Epidermal melanocyte (primary cell): ENCODE data around the gene MCOLN1.

Source experiments
- DNase-seq: peaks from one replicate; pipeline ENCODE4 v3.0.0; 2011; ENCODE audit warnings: low spot score; ENCODE audit not compliant: insufficient read length

MCOLN1 gene

GRCh38 chr19:7541828-7542443 lies 19.5 kb downstream of the MCOLN1 start:
- no peak for DNase-seq

- no peak for DNase-seq
These were observed 20.3 kb downstream of the MCOLN1 start for GRCh38 chr19:7542556-7543348.

DNA sequence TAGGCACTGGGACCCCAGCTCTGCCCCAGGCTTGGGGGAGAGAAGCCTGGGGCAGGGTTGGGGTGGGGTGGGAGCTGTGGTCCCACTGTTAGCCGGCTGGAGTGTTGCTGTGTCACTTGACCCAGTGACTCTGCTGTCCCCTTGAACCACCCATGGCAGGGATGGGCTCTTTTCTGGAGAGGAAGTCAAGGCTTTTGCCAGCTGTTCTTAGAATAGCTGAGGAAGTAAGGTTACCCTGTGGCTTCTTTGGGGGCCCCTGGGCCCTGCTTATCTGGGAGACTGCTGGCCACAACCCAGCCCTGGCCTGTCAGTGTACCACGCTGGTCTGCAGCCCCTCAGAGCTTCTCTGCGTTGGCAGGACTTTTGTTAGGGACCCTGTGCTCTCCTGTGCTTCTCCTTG lies 22.2 kb downstream of the MCOLN1 start:
- no peak for DNase-seq

- DNase-seq: no peak
These were observed 22.9 kb downstream of the MCOLN1 start for GRCh38 chr19:7545300-7545699.

- DNase-seq: no peak
These were observed 23.5 kb downstream of the MCOLN1 start for GRCh38 chr19:7545904-7546303.

DNA sequence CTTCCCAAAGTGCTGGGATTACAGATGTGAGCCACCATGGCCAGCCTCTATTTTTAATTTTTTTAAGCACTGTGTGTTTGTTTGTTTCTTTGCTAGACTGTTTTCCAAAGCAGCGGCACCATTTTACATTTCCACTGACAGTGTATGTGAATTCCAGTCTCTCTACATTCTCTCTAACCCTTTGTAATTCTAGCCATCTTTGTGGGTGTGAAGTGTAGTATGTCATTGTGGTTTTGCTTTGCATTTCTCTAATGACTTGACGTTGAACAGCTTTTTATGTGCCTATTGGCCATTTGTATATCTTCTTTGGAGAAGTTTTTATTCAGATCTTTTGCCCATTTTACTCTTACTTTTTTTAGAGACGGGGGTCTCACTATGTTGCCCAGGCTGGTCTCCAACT lies 24.7 kb downstream of the MCOLN1 start:
- DNase-seq: no peak

- DNase-seq: no peak
These were observed 27.2 kb downstream of the MCOLN1 start for GRCh38 chr19:7549429-7550148.

GRCh38 chr19:7550169-7550770 lies 27.8 kb downstream of the MCOLN1 start:
- DNase-seq: no peak

DNA sequence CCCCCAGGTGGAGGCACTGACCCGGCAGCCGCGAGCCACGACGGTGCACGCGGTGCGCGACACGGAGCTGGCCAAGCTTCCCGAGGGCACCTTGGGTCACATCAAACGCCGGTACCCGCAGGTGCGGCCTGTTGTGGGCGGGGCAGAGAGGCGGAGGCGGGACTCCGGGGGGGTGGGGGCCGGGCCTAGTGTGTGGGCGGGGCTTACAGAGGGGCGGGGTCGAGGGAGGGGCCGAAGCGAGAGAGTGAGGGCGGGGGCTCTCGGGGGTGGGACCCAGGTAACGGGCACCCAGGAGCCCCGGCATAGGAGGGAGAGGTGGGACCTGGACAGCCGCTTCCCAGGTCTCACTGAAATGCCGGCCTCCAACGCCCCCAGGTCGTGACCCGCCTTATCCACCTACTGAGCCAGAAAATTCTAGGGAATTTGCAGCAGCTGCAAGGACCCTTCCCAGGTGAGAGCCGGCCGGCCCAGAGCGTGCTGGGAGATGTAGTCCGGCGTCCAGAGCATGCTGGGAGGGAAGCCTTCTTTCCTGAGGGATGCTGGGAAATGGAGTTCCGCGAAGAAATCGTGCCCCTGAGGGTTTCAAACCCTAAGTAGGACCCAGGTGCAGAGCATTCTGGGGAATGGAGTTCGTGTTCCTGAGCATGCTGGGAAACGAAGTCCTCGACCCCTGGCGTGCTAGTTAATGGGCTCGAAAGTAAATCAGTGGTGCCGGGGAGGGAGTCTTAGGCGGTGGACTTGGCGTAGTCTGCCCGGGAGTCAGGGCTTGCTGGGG lies 28.8 kb downstream of the MCOLN1 start:
- peak; percentile 90 for DNase-seq

- peak; percentile 10 for DNase-seq
These were observed 30.4 kb downstream of the MCOLN1 start for GRCh38 chr19:7552781-7553180.

GRCh38 chr19:7554565-7554964 lies 32.1 kb downstream of the MCOLN1 start:
- DNase-seq: no peak

- DNase-seq: no peak
These were observed 32.8 kb downstream of the MCOLN1 start for GRCh38 chr19:7554990-7555864.

- DNase-seq: peak; percentile 12
These were observed 34.4 kb downstream of the MCOLN1 start for GRCh38 chr19:7556696-7557315.

DNA sequence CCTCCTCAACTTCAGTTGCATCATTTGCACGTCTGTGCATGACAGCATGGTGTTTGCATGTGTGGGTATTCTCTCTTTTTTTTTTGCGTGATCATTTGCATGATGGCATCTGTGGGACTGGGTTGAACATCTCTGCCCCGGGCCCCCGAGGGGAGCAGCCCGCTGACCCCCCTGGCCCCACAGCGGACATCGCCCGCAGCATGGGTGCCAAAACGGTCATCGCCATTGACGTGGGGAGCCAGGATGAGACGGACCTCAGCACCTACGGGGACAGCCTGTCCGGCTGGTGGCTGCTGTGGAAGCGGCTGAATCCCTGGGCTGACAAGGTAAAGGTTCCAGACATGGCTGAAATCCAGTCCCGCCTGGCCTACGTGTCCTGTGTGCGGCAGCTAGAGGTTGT lies 36.2 kb downstream of the MCOLN1 start:
- DNase-seq: no peak

GRCh38 chr19:7559102-7559501 lies 36.7 kb downstream of the MCOLN1 start:
- no peak for DNase-seq

DNA sequence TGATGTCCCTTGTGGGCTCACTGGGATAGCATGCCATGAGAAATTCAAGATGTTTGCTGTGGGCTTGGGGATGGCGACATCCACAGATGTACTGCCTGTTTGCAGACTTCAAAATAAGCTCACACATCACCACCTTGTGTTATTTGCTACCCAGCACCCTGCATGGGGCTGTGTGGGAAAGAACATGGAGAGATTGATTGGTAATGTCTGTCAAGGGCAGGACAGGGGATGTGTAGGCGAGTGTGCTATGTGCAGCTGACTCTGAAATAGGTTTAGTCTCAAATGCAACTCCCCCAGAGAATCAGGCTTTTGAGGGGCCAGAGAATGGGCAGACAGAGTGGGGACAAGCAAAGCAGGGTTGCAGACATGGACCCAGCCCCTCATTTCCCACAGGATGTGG lies 37.8 kb downstream of the MCOLN1 start:
- DNase-seq: no peak

GRCh38 chr19:7561325-7561724 lies 38.9 kb downstream of the MCOLN1 start:
- no peak for DNase-seq

DNA sequence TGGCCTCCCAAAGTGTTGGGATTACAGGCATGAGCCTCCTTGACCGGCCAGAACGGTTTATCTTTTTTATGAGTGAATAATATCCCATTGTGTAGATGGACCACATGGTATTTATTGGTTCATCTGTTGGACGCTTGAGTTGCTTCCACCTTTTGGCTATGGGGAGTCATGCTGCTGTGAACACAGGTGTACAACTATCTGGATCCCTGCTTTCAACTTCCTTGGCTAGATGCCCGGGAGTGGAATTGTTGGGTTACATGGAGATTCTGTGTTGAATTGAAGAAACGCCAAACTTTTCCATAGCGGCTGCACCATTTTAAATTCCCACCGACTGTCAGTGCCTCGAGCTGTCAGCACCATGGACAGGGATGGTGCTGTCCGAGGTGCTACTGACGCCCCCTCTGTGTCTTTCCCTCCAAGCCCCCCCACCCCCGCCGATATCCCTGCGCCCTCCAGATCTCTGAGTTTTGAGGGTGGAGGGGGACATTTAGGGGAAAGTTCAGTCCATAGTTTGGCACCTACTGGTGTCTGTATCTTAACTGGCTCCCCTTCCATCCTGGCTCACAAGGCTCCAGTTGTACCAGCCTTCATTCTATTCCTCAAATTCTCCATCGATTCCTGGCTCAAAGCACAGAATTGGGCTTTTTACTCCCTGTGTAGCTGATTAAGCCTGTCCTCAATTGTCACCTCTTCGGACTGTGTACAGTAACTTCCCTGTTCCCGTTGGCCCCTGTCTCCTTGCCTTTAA lies 40.4 kb downstream of the MCOLN1 start:
- no peak for DNase-seq

DNA sequence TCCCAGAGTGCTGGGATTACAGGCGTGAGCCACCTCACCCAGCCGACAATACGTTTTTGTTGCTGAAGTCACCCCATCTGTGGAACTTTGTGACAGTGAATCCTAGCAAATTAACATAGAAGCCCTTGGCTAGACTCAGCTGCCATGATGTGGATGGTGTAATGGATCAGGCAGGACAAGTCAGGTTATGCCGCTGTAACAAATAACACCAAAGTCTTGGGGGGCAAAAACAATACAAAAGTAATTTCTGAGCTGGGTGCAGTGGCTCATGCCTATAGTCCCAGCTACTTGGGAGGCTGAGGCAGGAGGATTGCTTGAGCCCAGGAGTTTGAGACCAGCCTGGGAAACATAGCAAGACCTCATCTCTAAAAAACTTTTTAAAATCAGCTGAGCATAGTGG lies 42.4 kb downstream of the MCOLN1 start:
- no peak for DNase-seq
